OCI-LY7 (cell line): ENCODE results near the gene CNTNAP5.

Experiments
- EZH2phosphoT487 ChIP-seq: fragments of 200-600 bp; sonication (generic); IDR thresholded peaks from 2 replicates; pipeline ENCODE4 v1.6.1; 2018; ENCODE audit warnings: low read depth, borderline replicate concordance, mild to moderate bottlenecking, mixed run types, antibody characterized with exemption, low read length, moderate library complexity, mixed read lengths
- TF ChIP-seq, protein P1 (sequence below): fragments of 200-600 bp; sonication (generic); conservative IDR thresholded peaks from 2 replicates; pipeline ENCODE4 v1.5.1; 2014; ENCODE audit warnings: mild to moderate bottlenecking, antibody characterized with exemption, low read length, moderate library complexity, mixed read lengths

DNA sequence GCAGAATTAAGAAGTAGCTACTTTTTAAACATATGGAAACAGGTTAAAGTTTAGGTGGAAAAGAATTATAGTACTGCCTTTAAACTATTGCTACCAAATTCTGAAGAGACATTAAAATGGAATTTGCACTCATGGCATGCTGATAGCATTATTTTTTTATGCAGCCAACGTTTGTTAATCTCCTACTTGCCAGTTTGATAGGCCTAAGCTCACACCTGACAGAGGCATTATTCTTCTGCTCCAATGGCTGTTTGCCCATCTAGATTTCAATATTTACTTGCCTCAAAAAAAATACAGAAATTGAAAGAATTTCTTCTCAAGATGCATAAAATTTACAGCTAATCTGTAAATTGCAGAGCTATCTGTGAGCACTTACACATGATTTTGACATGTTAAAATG, 849.6 kb downstream of the CNTNAP5 start:
- TF ChIP-seq, protein P1, sequence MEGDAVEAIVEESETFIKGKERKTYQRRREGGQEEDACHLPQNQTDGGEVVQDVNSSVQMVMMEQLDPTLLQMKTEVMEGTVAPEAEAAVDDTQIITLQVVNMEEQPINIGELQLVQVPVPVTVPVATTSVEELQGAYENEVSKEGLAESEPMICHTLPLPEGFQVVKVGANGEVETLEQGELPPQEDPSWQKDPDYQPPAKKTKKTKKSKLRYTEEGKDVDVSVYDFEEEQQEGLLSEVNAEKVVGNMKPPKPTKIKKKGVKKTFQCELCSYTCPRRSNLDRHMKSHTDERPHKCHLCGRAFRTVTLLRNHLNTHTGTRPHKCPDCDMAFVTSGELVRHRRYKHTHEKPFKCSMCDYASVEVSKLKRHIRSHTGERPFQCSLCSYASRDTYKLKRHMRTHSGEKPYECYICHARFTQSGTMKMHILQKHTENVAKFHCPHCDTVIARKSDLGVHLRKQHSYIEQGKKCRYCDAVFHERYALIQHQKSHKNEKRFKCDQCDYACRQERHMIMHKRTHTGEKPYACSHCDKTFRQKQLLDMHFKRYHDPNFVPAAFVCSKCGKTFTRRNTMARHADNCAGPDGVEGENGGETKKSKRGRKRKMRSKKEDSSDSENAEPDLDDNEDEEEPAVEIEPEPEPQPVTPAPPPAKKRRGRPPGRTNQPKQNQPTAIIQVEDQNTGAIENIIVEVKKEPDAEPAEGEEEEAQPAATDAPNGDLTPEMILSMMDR: no peak
- TF ChIP-seq EZH2phosphoT487: no peak
